Sigmoid colon (tissue), 4 donors: Measurements from ENCODE around the gene ARL5C.

Source experiments
- POLR2A ChIP-seq, 2 donors: fragments of 450-650 bp; IDR thresholded peaks; one replicate each; pipeline ENCODE4 v1.6.1; 2016; ENCODE audit warnings: antibody characterized with exemption in 2 of 2, mild to moderate bottlenecking in 2 of 2, moderate library complexity in 2 of 2
- POLR2AphosphoS5 ChIP-seq, 4 donors: sonication (generic); formaldehyde crosslinking; IDR thresholded peaks; one replicate each; pipeline ENCODE4 v1.6.1; 2017; ENCODE audit warnings: antibody characterized with exemption in 4 of 4
- TF ChIP-seq, protein P1 (sequence below), 4 experiments: fragments of 450-650 bp in 3 of 4; fragments of 200-600 bp in 1 of 4; IDR thresholded peaks; one replicate each; pipeline ENCODE4 v1.5.1; 2016 to 2019; ENCODE audit warnings: antibody characterized with exemption in 4 of 4, mild to moderate bottlenecking in 3 of 4, moderate library complexity in 2 of 4

DNA sequence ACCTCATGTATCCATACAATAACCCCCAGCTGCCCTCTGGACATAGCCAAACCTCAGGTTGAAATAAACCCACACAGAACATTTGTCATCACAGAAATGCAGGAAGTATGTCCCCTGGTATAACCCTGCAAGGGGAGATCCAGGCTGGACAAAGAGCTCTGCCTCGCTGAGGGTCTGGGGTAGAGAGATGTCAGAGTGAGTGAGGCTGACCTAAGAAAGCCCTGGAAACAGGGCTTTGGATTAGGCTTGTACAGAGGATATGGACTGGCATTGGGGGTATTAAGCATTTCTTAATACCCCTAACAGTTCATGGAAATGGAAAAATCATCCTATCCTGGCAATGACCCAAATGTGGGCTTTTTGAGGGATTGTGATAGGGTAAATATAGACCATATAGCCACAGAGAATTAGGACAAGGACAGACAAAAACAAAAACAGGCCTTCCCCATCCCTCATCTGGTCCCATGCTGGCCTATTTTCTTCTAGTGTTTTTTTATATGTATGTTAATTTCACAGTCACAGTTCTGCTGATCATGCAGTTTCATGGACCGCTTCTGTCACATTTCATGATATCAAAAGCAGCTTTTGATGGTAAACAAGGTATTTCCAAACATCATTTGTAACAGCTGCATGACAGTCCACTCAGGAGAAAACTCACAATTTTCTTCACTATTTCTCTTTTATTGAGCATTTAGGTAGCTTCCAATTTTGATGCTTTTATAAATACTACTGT, 40.7 kb downstream of the ARL5C start:
- TF ChIP-seq POLR2AphosphoS5 (IDR thresholded peaks at IDR 0.05) = no peak
- TF ChIP-seq POLR2A (IDR thresholded peaks at IDR 0.05) = no peak
- TF ChIP-seq, protein P1, sequence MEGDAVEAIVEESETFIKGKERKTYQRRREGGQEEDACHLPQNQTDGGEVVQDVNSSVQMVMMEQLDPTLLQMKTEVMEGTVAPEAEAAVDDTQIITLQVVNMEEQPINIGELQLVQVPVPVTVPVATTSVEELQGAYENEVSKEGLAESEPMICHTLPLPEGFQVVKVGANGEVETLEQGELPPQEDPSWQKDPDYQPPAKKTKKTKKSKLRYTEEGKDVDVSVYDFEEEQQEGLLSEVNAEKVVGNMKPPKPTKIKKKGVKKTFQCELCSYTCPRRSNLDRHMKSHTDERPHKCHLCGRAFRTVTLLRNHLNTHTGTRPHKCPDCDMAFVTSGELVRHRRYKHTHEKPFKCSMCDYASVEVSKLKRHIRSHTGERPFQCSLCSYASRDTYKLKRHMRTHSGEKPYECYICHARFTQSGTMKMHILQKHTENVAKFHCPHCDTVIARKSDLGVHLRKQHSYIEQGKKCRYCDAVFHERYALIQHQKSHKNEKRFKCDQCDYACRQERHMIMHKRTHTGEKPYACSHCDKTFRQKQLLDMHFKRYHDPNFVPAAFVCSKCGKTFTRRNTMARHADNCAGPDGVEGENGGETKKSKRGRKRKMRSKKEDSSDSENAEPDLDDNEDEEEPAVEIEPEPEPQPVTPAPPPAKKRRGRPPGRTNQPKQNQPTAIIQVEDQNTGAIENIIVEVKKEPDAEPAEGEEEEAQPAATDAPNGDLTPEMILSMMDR (IDR thresholded peaks at IDR 0.05) = no peak
